ENCODE results near the gene CDH7.
A peak's percentile ranks its signal among the peaks of the same experiment; 100 is the strongest.

The CDH7 gene

DNA sequence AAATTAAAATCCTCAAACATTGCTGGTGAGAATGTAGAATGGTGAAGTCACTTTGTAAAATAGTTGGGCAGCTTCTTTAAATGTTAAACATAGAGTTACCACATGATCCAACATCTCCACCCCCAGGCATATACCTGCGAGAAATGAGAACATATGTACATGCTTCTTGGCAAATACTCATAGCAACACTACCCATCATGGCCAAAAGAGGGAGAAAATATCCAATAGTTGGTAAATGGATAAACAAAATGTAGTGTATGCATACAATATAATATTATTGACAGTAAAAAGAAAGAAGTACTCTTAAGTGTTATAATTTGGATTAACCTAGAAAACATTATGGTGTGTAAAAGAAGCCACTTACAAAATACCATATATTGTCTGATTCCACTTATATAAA is 185.9 kb downstream of the CDH7 start:
- ChIA-PET CTCF (no interaction called here), POLR2A (no interaction called here)
- DNase-seq (ENCODE audit: extremely low spot score): no peak
- TF ChIP-seq, protein P1, sequence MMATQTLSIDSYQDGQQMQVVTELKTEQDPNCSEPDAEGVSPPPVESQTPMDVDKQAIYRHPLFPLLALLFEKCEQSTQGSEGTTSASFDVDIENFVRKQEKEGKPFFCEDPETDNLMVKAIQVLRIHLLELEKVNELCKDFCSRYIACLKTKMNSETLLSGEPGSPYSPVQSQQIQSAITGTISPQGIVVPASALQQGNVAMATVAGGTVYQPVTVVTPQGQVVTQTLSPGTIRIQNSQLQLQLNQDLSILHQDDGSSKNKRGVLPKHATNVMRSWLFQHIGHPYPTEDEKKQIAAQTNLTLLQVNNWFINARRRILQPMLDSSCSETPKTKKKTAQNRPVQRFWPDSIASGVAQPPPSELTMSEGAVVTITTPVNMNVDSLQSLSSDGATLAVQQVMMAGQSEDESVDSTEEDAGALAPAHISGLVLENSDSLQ (IDR thresholded peaks at IDR 0.05): no peak
- TF ChIP-seq ELF4 (IDR thresholded peaks at IDR 0.05): no peak
- TF ChIP-seq LEF1 (IDR thresholded peaks at IDR 0.05; ENCODE audit: borderline replicate concordance): no peak
- TF ChIP-seq SUZ12 (IDR thresholded peaks at IDR 0.05): no peak
- TF ChIP-seq FOXK2 (IDR thresholded peaks at IDR 0.05): no peak
- TF ChIP-seq ZNF384 (IDR thresholded peaks at IDR 0.05): no peak
- no peak for TF ChIP-seq BHLHE40 (IDR thresholded peaks at IDR 0.05; ENCODE audit: borderline replicate concordance)
- no peak for TF ChIP-seq FOXM1 (IDR thresholded peaks at IDR 0.05; ENCODE audit: borderline replicate concordance)
- no peak for TF ChIP-seq NFRKB (IDR thresholded peaks at IDR 0.05)
- no peak for TF ChIP-seq ARNT (IDR thresholded peaks at IDR 0.05)

DNA sequence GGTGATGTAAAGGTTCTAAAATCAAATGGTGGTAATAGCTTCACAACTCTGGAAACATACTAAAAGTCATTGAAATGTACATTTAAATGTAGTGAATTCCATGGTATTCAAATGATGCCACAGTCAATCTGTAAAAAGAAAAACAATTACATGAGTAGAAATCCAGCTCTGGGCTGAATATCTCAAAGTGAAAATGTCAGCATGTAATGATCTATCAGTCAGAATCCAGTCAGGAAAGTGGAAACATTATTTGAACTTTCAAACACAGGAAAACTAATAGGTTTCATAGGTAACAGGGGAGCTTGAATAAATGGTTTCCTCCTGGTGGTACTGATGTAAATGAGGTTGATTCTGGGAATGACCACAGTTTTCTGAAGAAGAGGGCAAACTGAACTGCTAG is 186.4 kb downstream of the CDH7 start:
- TF ChIP-seq FOXM1 (IDR thresholded peaks at IDR 0.05; ENCODE audit: borderline replicate concordance) (no peak), SP1 (IDR thresholded peaks at IDR 0.05) (no peak), LEF1 (IDR thresholded peaks at IDR 0.05; ENCODE audit: borderline replicate concordance) (no peak), L3MBTL2 (conservative IDR thresholded peaks at IDR 0.05) (no peak), NFRKB (IDR thresholded peaks at IDR 0.05) (no peak), TARDBP (IDR thresholded peaks at IDR 0.05) (no peak)
- TF ChIP-seq, protein P1 (IDR thresholded peaks at IDR 0.05): no peak
- DNase-seq (ENCODE audit: extremely low spot score): no peak
- POLR2A ChIA-PET: no interaction called here
- CTCF ChIA-PET: no interaction called here

DNA sequence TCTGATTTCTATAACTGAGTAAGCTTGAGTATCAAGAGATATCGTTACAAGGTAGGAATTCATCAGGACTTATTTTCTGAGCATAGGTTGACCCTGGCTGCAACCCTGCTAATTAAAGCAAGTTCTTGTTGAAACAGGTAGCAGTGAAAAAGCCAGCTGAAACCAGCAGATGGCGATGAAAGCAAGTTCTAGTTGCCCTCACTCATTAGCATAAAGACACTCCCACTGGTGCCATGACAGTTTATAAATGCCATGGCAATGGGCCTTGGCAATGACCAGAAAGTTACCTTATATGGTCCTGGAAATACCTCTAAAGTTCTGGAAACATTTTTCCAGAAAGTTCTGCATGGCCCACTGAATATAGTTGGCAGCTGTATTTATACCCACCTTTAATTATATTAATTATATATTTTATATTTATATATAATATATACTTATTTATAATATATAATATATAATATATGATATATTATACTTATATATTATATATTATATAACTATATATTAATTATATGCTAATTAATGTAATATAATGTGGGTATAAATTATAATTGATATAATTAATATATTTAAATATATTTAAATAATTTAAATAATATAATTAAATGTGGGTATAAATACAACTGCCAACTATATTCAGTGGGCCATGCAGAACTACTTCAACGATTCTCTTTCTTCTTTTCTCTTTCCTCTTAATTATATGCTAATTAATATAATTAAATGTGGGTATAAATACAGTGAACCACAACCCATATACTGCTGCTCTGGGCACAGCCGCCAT is 188.0 kb downstream of the CDH7 start:
- TF ChIP-seq FOXM1 (IDR thresholded peaks at IDR 0.05; ENCODE audit: borderline replicate concordance): no peak
- no peak for TF ChIP-seq ZNF384 (IDR thresholded peaks at IDR 0.05)
- TF ChIP-seq NFRKB (IDR thresholded peaks at IDR 0.05): no peak
- no peak for TF ChIP-seq HDGF (IDR thresholded peaks at IDR 0.05; ENCODE audit: borderline replicate concordance)
- no peak for TF ChIP-seq SP1 (IDR thresholded peaks at IDR 0.05)
- no peak for TF ChIP-seq ARNT (IDR thresholded peaks at IDR 0.05)
- no peak for TF ChIP-seq BHLHE40 (IDR thresholded peaks at IDR 0.05; ENCODE audit: borderline replicate concordance)
- TF ChIP-seq L3MBTL2 (conservative IDR thresholded peaks at IDR 0.05): no peak
- no peak for TF ChIP-seq TARDBP (IDR thresholded peaks at IDR 0.05)
- no peak for TF ChIP-seq LEF1 (IDR thresholded peaks at IDR 0.05; ENCODE audit: borderline replicate concordance)
- no peak for TF ChIP-seq ELF4 (IDR thresholded peaks at IDR 0.05)
- TF ChIP-seq SUZ12 (IDR thresholded peaks at IDR 0.05): no peak
- TF ChIP-seq FOXK2 (IDR thresholded peaks at IDR 0.05): no peak
- TF ChIP-seq CTBP1 (IDR thresholded peaks at IDR 0.05; ENCODE audit: borderline replicate concordance): no peak
- TF ChIP-seq, protein P1 (IDR thresholded peaks at IDR 0.05): no peak
- TF ChIP-seq FOXA1 (IDR thresholded peaks at IDR 0.05): no peak
- CTCF ChIA-PET: interaction anchor here (0.6 kb wide), 1 partner anchor 318 kb away, joined by 3 read pairs; no protein-coding TSS in a partner anchor
- POLR2A ChIA-PET: no interaction called here
- peak; percentile 12 for DNase-seq (ENCODE audit: extremely low spot score)

Data from HEK293T (cell line).